Ectodermal cell (in vitro differentiated cells): ENCODE measurements around the gene CENPF.

Source experiments
- H3K27ac ChIP-seq: 2 replicates; pipeline ENCODE4 v1.7.0; 2013; ENCODE audit warnings: mild to moderate bottlenecking, low read depth, low read length; ENCODE audit not compliant: insufficient read depth, poor library complexity, severe bottlenecking
- H3K27me3 ChIP-seq: 2 replicates; pipeline ENCODE4 v1.7.0; 2013; ENCODE audit warnings: mild to moderate bottlenecking, low read length; ENCODE audit not compliant: insufficient read depth, control insufficient read depth, poor library complexity, severe bottlenecking
- H3K36me3 ChIP-seq: one replicate; pipeline ENCODE4 v1.7.0; 2013; ENCODE audit warnings: low read length; ENCODE audit not compliant: control insufficient read depth, insufficient read depth
- H3K4me1 ChIP-seq: one replicate; pipeline ENCODE4 v1.7.0; 2013; ENCODE audit warnings: low read length; ENCODE audit not compliant: control insufficient read depth, insufficient read depth
- H3K4me3 ChIP-seq: 2 replicates; pipeline ENCODE4 v1.7.0; 2013; ENCODE audit warnings: low read depth, low read length, control low read depth; ENCODE audit not compliant: insufficient read depth
- H3K9me3 ChIP-seq: 2 replicates; pipeline ENCODE4 v1.7.0; 2013; ENCODE audit warnings: mild to moderate bottlenecking, low read length, moderate library complexity; ENCODE audit not compliant: control insufficient read depth
- whole genome bisulfite sequencing, 2 experiments: methylation state at CpG; one replicate each; pipeline ENCODE4 v1.1.7; 2013; ENCODE audit warnings: missing lambda C conversion rate in 2 of 2; 5-methylcytosine and 5-hydroxymethylcytosine counted together

Gene CENPF

GRCh38 chr1:214621236-214621635 is 18.2 kb downstream of the CENPF start:
- 98 to 99% methylated on average over 2 of the region's 2 CpGs for WGBS, 2 experiments
- H3K4me3 ChIP-seq, result no peak overlapping the region
- H3K4me1 ChIP-seq, result no peaks in the 10 kb centered on the region
- H3K27me3 ChIP-seq, result no peaks in the 10 kb centered on the region
- peaks cover 52% of the 10 kb centered on the region for H3K36me3 ChIP-seq
- H3K9me3 ChIP-seq, result no peaks in the 10 kb centered on the region
- no peak overlapping the region for H3K27ac ChIP-seq

GRCh38 chr1:214623430-214623829 is 20.4 kb downstream of the CENPF start:
- H3K27me3 ChIP-seq, result no peaks in the 10 kb centered on the region
- H3K4me1 ChIP-seq, result no peaks in the 10 kb centered on the region
- H3K36me3 ChIP-seq, result peaks cover 44% of the 10 kb centered on the region
- no peak overlapping the region for H3K4me3 ChIP-seq
- no peaks in the 10 kb centered on the region for H3K9me3 ChIP-seq
- H3K27ac ChIP-seq, result no peak overlapping the region
- 100% methylated on average over 1 of the region's 1 CpG; no CpG with 5 or more reads in 1 of the 2 experiments for WGBS, 2 experiments

GRCh38 chr1:214632091-214632490 is 29.1 kb downstream of the CENPF start:
- H3K27me3 ChIP-seq, result no peaks in the 10 kb centered on the region
- WGBS, 2 experiments, result 97 to 100% methylated on average over 4 of the region's 4 CpGs
- no peaks in the 10 kb centered on the region for H3K9me3 ChIP-seq
- peaks cover 66% of the 10 kb centered on the region for H3K36me3 ChIP-seq
- no peaks in the 10 kb centered on the region for H3K4me1 ChIP-seq
- no peak overlapping the region for H3K27ac ChIP-seq
- no peak overlapping the region for H3K4me3 ChIP-seq

- Histone ChIP-seq H3K36me3 (peaks cover 73% of the 10 kb centered on the region), H3K9me3 (no peaks in the 10 kb centered on the region), H3K27ac (no peak overlapping the region), H3K4me3 (no peak overlapping the region), H3K4me1 (no peaks in the 10 kb centered on the region), H3K27me3 (no peaks in the 10 kb centered on the region)
- 93 to 94% methylated on average over 5 of the region's 5 CpGs for WGBS, 2 experiments
These were observed 30.7 kb downstream of the CENPF start for GRCh38 chr1:214633686-214634085.

GRCh38 chr1:214634267-214634666 is 31.3 kb downstream of the CENPF start:
- Histone ChIP-seq H3K4me1 (no peaks in the 10 kb centered on the region), H3K4me3 (no peak overlapping the region), H3K27ac (no peak overlapping the region), H3K27me3 (no peaks in the 10 kb centered on the region), H3K36me3 (peaks cover 75% of the 10 kb centered on the region), H3K9me3 (no peaks in the 10 kb centered on the region)

- H3K36me3 ChIP-seq, result peaks cover 79% of the 10 kb centered on the region
- no peak overlapping the region for H3K27ac ChIP-seq
- WGBS, 2 experiments, result 92% methylated on average over 3 of the region's 3 CpGs
- H3K9me3 ChIP-seq, result no peaks in the 10 kb centered on the region
- no peaks in the 10 kb centered on the region for H3K4me1 ChIP-seq
- H3K27me3 ChIP-seq, result no peaks in the 10 kb centered on the region
- no peak overlapping the region for H3K4me3 ChIP-seq
These were observed 32.1 kb downstream of the CENPF start for GRCh38 chr1:214635086-214635485.

- H3K36me3 ChIP-seq, result peaks cover 79% of the 10 kb centered on the region
- no peaks in the 10 kb centered on the region for H3K4me1 ChIP-seq
- no peak overlapping the region for H3K27ac ChIP-seq
- H3K4me3 ChIP-seq, result no peak overlapping the region
- WGBS, 2 experiments, result 93 to 96% methylated on average over 4 of the region's 4 CpGs
- H3K27me3 ChIP-seq, result no peaks in the 10 kb centered on the region
- no peaks in the 10 kb centered on the region for H3K9me3 ChIP-seq
These were observed 32.5 kb downstream of the CENPF start for GRCh38 chr1:214635506-214635905.

- no peak overlapping the region for H3K27ac ChIP-seq
- peaks cover 79% of the 10 kb centered on the region for H3K36me3 ChIP-seq
- no peaks in the 10 kb centered on the region for H3K4me1 ChIP-seq
- H3K9me3 ChIP-seq, result no peaks in the 10 kb centered on the region
- no peak overlapping the region for H3K4me3 ChIP-seq
- no peaks in the 10 kb centered on the region for H3K27me3 ChIP-seq
- 96 to 97% methylated on average over 5 of the region's 5 CpGs for WGBS, 2 experiments
These were observed 33.4 kb downstream of the CENPF start for GRCh38 chr1:214636436-214636835.

- Histone ChIP-seq H3K27me3 (no peaks in the 10 kb centered on the region), H3K4me3 (no peak overlapping the region), H3K27ac (no peak overlapping the region), H3K36me3 (peaks cover 82% of the 10 kb centered on the region), H3K9me3 (no peaks in the 10 kb centered on the region), H3K4me1 (no peaks in the 10 kb centered on the region)
These were observed 34.1 kb downstream of the CENPF start for GRCh38 chr1:214637125-214637524.

- peaks cover 82% of the 10 kb centered on the region for H3K36me3 ChIP-seq
- 92 to 96% methylated on average over 6 of the region's 6 CpGs for WGBS, 2 experiments
- no peaks in the 10 kb centered on the region for H3K9me3 ChIP-seq
- H3K4me3 ChIP-seq, result no peak overlapping the region
- H3K4me1 ChIP-seq, result no peaks in the 10 kb centered on the region
- no peaks in the 10 kb centered on the region for H3K27me3 ChIP-seq
- H3K27ac ChIP-seq, result no peak overlapping the region
These were observed 34.9 kb downstream of the CENPF start for GRCh38 chr1:214637722-214638458.

- Histone ChIP-seq H3K27ac (no peak overlapping the region), H3K27me3 (no peaks in the 10 kb centered on the region), H3K4me3 (no peak overlapping the region), H3K4me1 (no peaks in the 10 kb centered on the region), H3K9me3 (no peaks in the 10 kb centered on the region), H3K36me3 (peaks cover 80% of the 10 kb centered on the region)
- WGBS, 2 experiments, result 90 to 99% methylated on average over 6 of the region's 6 CpGs
These were observed 35.4 kb downstream of the CENPF start for GRCh38 chr1:214638459-214638807.
